H9 (cell line): ENCODE data around the gene DMTF1. TPM values are rescaled to one million over a fixed set of nuclear protein-coding genes. Genes with fewer than 3 reads are reported as not detected.
A peak's percentile ranks its signal among the peaks of the same experiment; 100 is the strongest.

Experiments
- DNase-seq: peaks from one replicate; pipeline ENCODE4 v3.0.0-alpha.2; 2017
- H2AFZ ChIP-seq: one replicate; pipeline ENCODE4 v1.6.1; 2013; ENCODE audit warnings: mild to moderate bottlenecking, low read length, control low read depth, moderate library complexity
- H2AK5ac ChIP-seq: 2 replicates; pipeline ENCODE4 v1.6.1; 2013; ENCODE audit warnings: low read length, control low read depth, mixed read lengths; ENCODE audit not compliant: insufficient read length
- H2BK120ac ChIP-seq: one replicate; pipeline ENCODE4 v1.6.1; 2013; ENCODE audit warnings: low read depth, mild to moderate bottlenecking, low read length, control low read depth, inconsistent platforms; ENCODE audit not compliant: poor library complexity, severe bottlenecking
- H2BK12ac ChIP-seq: 2 replicates; pipeline ENCODE4 v1.6.1; 2013; ENCODE audit warnings: low read length, control low read depth, mixed read lengths, low read depth; ENCODE audit not compliant: insufficient read length
- H2BK15ac ChIP-seq: 2 replicates; pipeline ENCODE4 v1.6.1; 2013; ENCODE audit warnings: low read depth, low read length, control low read depth
- H2BK20ac ChIP-seq: one replicate; pipeline ENCODE4 v1.6.1; 2013; ENCODE audit warnings: low read depth, mild to moderate bottlenecking, low read length, control low read depth, inconsistent platforms; ENCODE audit not compliant: poor library complexity, severe bottlenecking
- H2BK5ac ChIP-seq: 2 replicates; pipeline ENCODE4 v1.6.1; 2013; ENCODE audit warnings: low read length, control low read depth, mixed read lengths; ENCODE audit not compliant: insufficient read length
- H3K14ac ChIP-seq: 2 replicates; pipeline ENCODE4 v1.6.1; 2013; ENCODE audit warnings: low read length, control low read depth; ENCODE audit not compliant: insufficient read depth
- H3K18ac ChIP-seq: 2 replicates; pipeline ENCODE4 v1.6.1; 2013; ENCODE audit warnings: low read depth, mild to moderate bottlenecking, mixed read lengths, low read length, control low read depth; ENCODE audit not compliant: insufficient read length
- H3K23ac ChIP-seq: 2 replicates; pipeline ENCODE4 v1.6.1; 2013; ENCODE audit warnings: low read length, control low read depth, mixed read lengths, low read depth; ENCODE audit not compliant: insufficient read length
- H3K23me2 ChIP-seq: 2 replicates; pipeline ENCODE4 v1.6.1; 2013; ENCODE audit warnings: low read depth, mild to moderate bottlenecking, mixed read lengths, low read length, control low read depth; ENCODE audit not compliant: insufficient read length, poor library complexity, severe bottlenecking
- H3K27ac ChIP-seq: 2 replicates; pipeline ENCODE4 v1.5.1; 2013; ENCODE audit warnings: low read length, control low read depth, mixed read lengths, low read depth; ENCODE audit not compliant: insufficient read length
- H3K27me3 ChIP-seq: 2 replicates; pipeline ENCODE4 v1.6.1; 2013; ENCODE audit warnings: low read length, control low read depth, inconsistent platforms; ENCODE audit not compliant: insufficient read depth
- H3K4ac ChIP-seq: 2 replicates; pipeline ENCODE4 v1.6.1; 2013; ENCODE audit warnings: low read depth, mild to moderate bottlenecking, control low read depth, inconsistent platforms, low read length, moderate library complexity
- H3K4me1 ChIP-seq: 2 replicates; pipeline ENCODE4 v1.6.1; 2013; ENCODE audit warnings: low read length, control low read depth, inconsistent platforms; ENCODE audit not compliant: insufficient read depth
- H3K4me2 ChIP-seq: 2 replicates; pipeline ENCODE4 v1.6.1; 2013; ENCODE audit warnings: low read length, control low read depth, mixed read lengths; ENCODE audit not compliant: insufficient read length, insufficient read depth
- H3K56ac ChIP-seq: 2 replicates; pipeline ENCODE4 v1.6.1; 2013; ENCODE audit warnings: low read depth, mild to moderate bottlenecking, mixed read lengths, low read length, control low read depth; ENCODE audit not compliant: insufficient read length
- H3K79me1 ChIP-seq: 2 replicates; pipeline ENCODE4 v1.6.1; 2013; ENCODE audit warnings: low read depth, mild to moderate bottlenecking, moderate library complexity, low read length, control low read depth, inconsistent platforms; ENCODE audit not compliant: insufficient read depth, poor library complexity, severe bottlenecking
- H3K79me2 ChIP-seq: 2 replicates; pipeline ENCODE4 v1.6.1; 2013; ENCODE audit warnings: low read length, control low read depth, inconsistent platforms; ENCODE audit not compliant: insufficient read depth
- H3K9ac ChIP-seq: 2 replicates; pipeline ENCODE4 v1.6.1; 2013; ENCODE audit warnings: low read length, control low read depth, mixed read lengths; ENCODE audit not compliant: insufficient read length; ENCODE audit errors: extremely low read depth
- H3K9me3 ChIP-seq: one replicate; pipeline ENCODE4 v1.6.1; 2013; ENCODE audit warnings: low read depth, low read length, inconsistent platforms; ENCODE audit not compliant: control insufficient read depth
- H3T11ph ChIP-seq: one replicate; pipeline ENCODE4 v1.6.1; 2013; ENCODE audit warnings: mild to moderate bottlenecking, low read length, control low read depth, inconsistent platforms
- H4K20me1 ChIP-seq: one replicate; pipeline ENCODE4 v1.6.1; 2013; ENCODE audit not compliant: control insufficient read depth, insufficient read length, insufficient read depth
- H4K5ac ChIP-seq: 2 replicates; pipeline ENCODE4 v1.6.1; 2013; ENCODE audit warnings: low read depth, mild to moderate bottlenecking, mixed read lengths, low read length, control low read depth; ENCODE audit not compliant: insufficient read length
- H4K8ac ChIP-seq: replicated peaks from 2 replicates; pipeline ENCODE4 v1.6.1; 2013; ENCODE audit warnings: low read length, control low read depth, mixed read lengths, low read depth; ENCODE audit not compliant: insufficient read length
- H4K91ac ChIP-seq: 2 replicates; pipeline ENCODE4 v1.6.1; 2013; ENCODE audit warnings: low read depth, mild to moderate bottlenecking, moderate library complexity, mixed read lengths, low read length, control low read depth; ENCODE audit not compliant: insufficient read length
- H3K27ac Mint-ChIP-seq, 3 experiments: 2 replicates in 2 of 3; 3 replicates in 1 of 3; pipeline ENCODE4 v1.8.0; 2020 to 2021; ENCODE audit warnings: mixed read lengths in 3 of 3, mild to moderate bottlenecking in 1 of 3, moderate library complexity in 1 of 3
- H3K27me3 Mint-ChIP-seq: 2 replicates; pipeline ENCODE4 v1.8.0; 2021; ENCODE audit warnings: low read depth, mild to moderate bottlenecking, moderate library complexity, mixed read lengths
- H3K36me3 Mint-ChIP-seq, 3 experiments: 2 replicates in 2 of 3; 3 replicates in 1 of 3; pipeline ENCODE4 v1.8.0; 2020 to 2021; ENCODE audit warnings: low read depth in 3 of 3, mixed read lengths in 3 of 3; ENCODE audit not compliant: insufficient read depth in 1 of 3
- H3K4me1 Mint-ChIP-seq, 2 experiments: 2 replicates each; pipeline ENCODE4 v1.8.0; 2020; ENCODE audit warnings: mixed read lengths in 2 of 2
- H3K4me3 Mint-ChIP-seq, 2 experiments: 2 replicates in 1 of 2; 3 replicates in 1 of 2; pipeline ENCODE4 v1.8.0; 2020 to 2021; ENCODE audit warnings: mild to moderate bottlenecking in 2 of 2, mixed read lengths in 2 of 2, moderate library complexity in 1 of 2
- H3K9me3 Mint-ChIP-seq, 2 experiments: 2 replicates in 1 of 2; 3 replicates in 1 of 2; pipeline ENCODE4 v1.8.0; 2020; ENCODE audit warnings: mild to moderate bottlenecking in 2 of 2, mixed read lengths in 2 of 2, moderate library complexity in 1 of 2
- WGBS: extraction: QIAGEN DNeasy Blood & Tissue Kit; methylation state at CpG from one replicate; pipeline ENCODE4 v1.1.7; 2013; ENCODE audit warnings: missing lambda C conversion rate, low lambda C conversion rate, mixed read lengths; ENCODE audit not compliant: insufficient read length; ENCODE audit errors: extremely low coverage; 5-methylcytosine and 5-hydroxymethylcytosine counted together
- total RNA-seq: library from RNA; stranded (reverse); gene quantifications from 2 replicates; pipeline ENCODE4 v1.2.1, GENCODE V29; 2021
- TF ChIP-seq, protein P1 (sequence below): fragments of 200-600 bp; sonication (generic); conservative IDR thresholded peaks from 3 replicates; pipeline ENCODE4 v1.8.0; 2021; ENCODE audit warnings: antibody characterized with exemption, mild to moderate bottlenecking

DMTF1 gene
- total RNA-seq, 1 experiment from 2014 or later: 111 TPM

DNA sequence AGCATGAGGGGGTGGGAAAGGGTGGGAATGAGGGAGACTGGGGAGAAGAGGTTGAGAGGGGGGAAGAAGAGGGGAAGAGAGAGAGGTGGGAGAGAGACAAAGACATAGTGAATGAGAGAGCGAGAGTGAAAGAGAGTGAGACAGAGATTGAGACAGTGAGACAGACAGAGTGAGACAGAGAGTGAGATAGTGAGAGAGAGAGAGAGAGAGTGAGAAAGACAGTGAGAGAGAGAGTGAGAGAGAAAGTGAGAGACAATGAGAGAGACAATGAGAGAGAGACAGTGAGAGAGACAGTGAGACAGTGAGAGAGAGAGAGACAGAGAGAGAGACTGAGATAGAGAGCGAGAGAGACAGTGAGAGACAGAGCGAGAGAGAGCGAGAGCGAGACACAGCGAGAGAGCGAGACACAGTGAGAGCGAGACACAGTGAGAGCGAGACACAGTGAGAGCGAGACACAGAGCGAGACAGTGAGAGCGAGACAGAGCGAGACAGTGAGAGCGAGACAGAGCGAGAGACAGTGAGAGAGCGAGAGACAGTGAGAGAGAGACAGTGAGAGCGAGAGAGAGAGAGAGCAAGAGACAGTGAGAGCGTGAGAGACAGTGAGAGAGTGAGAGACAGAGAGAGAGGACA, 57.2 kb downstream of the DMTF1 start:
- no peak overlapping the region for H4K91ac ChIP-seq
- Mint-ChIP-seq H3K27ac (peak overlapping the region in 1 of 3 experiments; percentile 3; a peak in 3 of 7 replicates), H3K4me3 (no peak overlapping the region), H3K9me3 (peaks cover 35 to 36% of the 10 kb centered on the region in 2 experiments), H3K36me3 (peaks cover 50 to 62% (median 51%) of the 10 kb centered on the region in 3 experiments), H3K27me3 (no peaks in the 10 kb centered on the region), H3K4me1 (peaks cover 7% of the 10 kb centered on the region in 2 experiments)
- no peak overlapping the region for H2BK120ac ChIP-seq
- H3K14ac ChIP-seq: no peak overlapping the region
- no peak overlapping the region for H2BK12ac ChIP-seq
- no peak overlapping the region for H2BK15ac ChIP-seq
- H2BK5ac ChIP-seq: no peak overlapping the region
- no peak overlapping the region for H2AK5ac ChIP-seq
- H3K4me2 ChIP-seq: no peak overlapping the region
- H2AFZ ChIP-seq: no peak overlapping the region
- no peak overlapping the region for H3K56ac ChIP-seq
- peaks cover 9% of the 10 kb centered on the region for H3K79me1 ChIP-seq
- TF ChIP-seq, protein P1, sequence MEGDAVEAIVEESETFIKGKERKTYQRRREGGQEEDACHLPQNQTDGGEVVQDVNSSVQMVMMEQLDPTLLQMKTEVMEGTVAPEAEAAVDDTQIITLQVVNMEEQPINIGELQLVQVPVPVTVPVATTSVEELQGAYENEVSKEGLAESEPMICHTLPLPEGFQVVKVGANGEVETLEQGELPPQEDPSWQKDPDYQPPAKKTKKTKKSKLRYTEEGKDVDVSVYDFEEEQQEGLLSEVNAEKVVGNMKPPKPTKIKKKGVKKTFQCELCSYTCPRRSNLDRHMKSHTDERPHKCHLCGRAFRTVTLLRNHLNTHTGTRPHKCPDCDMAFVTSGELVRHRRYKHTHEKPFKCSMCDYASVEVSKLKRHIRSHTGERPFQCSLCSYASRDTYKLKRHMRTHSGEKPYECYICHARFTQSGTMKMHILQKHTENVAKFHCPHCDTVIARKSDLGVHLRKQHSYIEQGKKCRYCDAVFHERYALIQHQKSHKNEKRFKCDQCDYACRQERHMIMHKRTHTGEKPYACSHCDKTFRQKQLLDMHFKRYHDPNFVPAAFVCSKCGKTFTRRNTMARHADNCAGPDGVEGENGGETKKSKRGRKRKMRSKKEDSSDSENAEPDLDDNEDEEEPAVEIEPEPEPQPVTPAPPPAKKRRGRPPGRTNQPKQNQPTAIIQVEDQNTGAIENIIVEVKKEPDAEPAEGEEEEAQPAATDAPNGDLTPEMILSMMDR: no peak
- no peak overlapping the region for H3T11ph ChIP-seq
- H2BK20ac ChIP-seq: no peak overlapping the region
- no peak overlapping the region for H3K9ac ChIP-seq
- H3K23ac ChIP-seq: no peak overlapping the region
- no peak overlapping the region for H4K5ac ChIP-seq
- no peak overlapping the region for H3K4ac ChIP-seq
- no peak for DNase-seq
- no peaks in the 10 kb centered on the region for H3K4me1 ChIP-seq
- H3K18ac ChIP-seq: no peak overlapping the region
- no peaks in the 10 kb centered on the region for H4K20me1 ChIP-seq
- H3K23me2 ChIP-seq: no peaks in the 10 kb centered on the region
- H3K9me3 ChIP-seq: peaks cover 13% of the 10 kb centered on the region
- no peaks in the 10 kb centered on the region for H3K27me3 ChIP-seq
- H3K79me2 ChIP-seq: peaks cover 5% of the 10 kb centered on the region; the same call in 1 of the 2 replicates
- no peak overlapping the region for H4K8ac ChIP-seq
- WGBS: 100% methylated on average over 1 of the region's 18 CpGs
- no peak overlapping the region for H3K27ac ChIP-seq
